ENCODE results near the gene MAD2L1BP. TPM values are rescaled to one million over a fixed set of nuclear protein-coding genes. Genes with fewer than 3 reads are reported as not detected.

The MAD2L1BP gene
- total and polyA plus RNA-seq, 2 of the 13 experiments (the other 11 are each of a cell fraction or from before 2014, with no cell fraction given) = 54.2 to 55.5 TPM

- TF ChIP-seq ZFP37 (CRISPR knock-in tag; IDR thresholded peaks at IDR 0.05; ENCODE audit: borderline replicate concordance) = peak; percentile 43; the same call in 1 of the 2 replicates
- TF ChIP-seq HNRNPH1 (optimal IDR thresholded peaks at IDR 0.05; ENCODE audit: low read depth, low read length) = no peak
- TF ChIP-seq ZNF280D (CRISPR knock-in tag; IDR thresholded peaks at IDR 0.05) = peak; percentile 82; the same call in 1 of the 2 replicates
- TF ChIP-seq GTF3A (CRISPR knock-in tag; conservative IDR thresholded peaks at IDR 0.05) = no peak
- TF ChIP-seq MNT (IDR thresholded peaks at IDR 0.05) = no peak
- no peak for TF ChIP-seq ZBTB8A (CRISPR knock-in tag; IDR thresholded peaks at IDR 0.05; ENCODE audit: borderline replicate concordance, low read depth)
- TF ChIP-seq ZFY (CRISPR knock-in tag; IDR thresholded peaks at IDR 0.05) = peak; percentile 53; the same call in 1 of the 2 replicates
- no peak for TF ChIP-seq NFE2L2 (IDR thresholded peaks at IDR 0.05; ENCODE audit: low read length)
- no peak; the same call in 1 of the 2 replicates for TF ChIP-seq MYPOP (CRISPR knock-in tag; IDR thresholded peaks at IDR 0.05)
- peak; percentile 39; the same call in 1 of the 2 replicates for TF ChIP-seq ELF1 (CRISPR knock-in tag; IDR thresholded peaks at IDR 0.05)
- no peak for TF ChIP-seq ZNF343 (CRISPR knock-in tag; IDR thresholded peaks at IDR 0.05)
- TF ChIP-seq ELF3 (CRISPR knock-in tag; IDR thresholded peaks at IDR 0.05) = peak; percentile 43; the same call in 1 of the 2 replicates
- TF ChIP-seq ZFP62 (CRISPR knock-in tag; IDR thresholded peaks at IDR 0.05) = no peak
- TF ChIP-seq ZHX2 (IDR thresholded peaks at IDR 0.05; ENCODE audit: low read depth) = 0 out of 2 replicates have a peak, but pooled peaks have one; percentile 51
- no peak for TF ChIP-seq ZHX2 (CRISPR knock-in tag; IDR thresholded peaks at IDR 0.05; ENCODE audit: borderline replicate concordance)
These were observed 31.9 kb downstream of the MAD2L1BP start (continued) for GRCh38 chr6:43667245-43668150.
